Gastroesophageal sphincter (tissue), 3 donors: ENCODE data around the gene RAB6A.

Source experiments
- CTCF ChIP-seq, 4 experiments: fragments of 200-600 bp in 2 of 4; fragments of 450-650 bp in 2 of 4; sonication (generic) in 1 of 4; IDR thresholded peaks; one replicate each; pipeline ENCODE4 v1.5.1; 2017 to 2019; ENCODE audit warnings: antibody characterized with exemption in 4 of 4, mild to moderate bottlenecking in 2 of 4, moderate library complexity in 2 of 4
- POLR2A ChIP-seq, 2 donors: fragments of 450-650 bp; IDR thresholded peaks; one replicate each; pipeline ENCODE4 v1.6.1; 2017; ENCODE audit warnings: antibody characterized with exemption in 2 of 2, mild to moderate bottlenecking in 2 of 2, moderate library complexity in 1 of 2

- TF ChIP-seq CTCF (IDR thresholded peaks at IDR 0.05) (no peak), POLR2A (IDR thresholded peaks at IDR 0.05) (no peak)
Measured at GRCh38 chr11:73662445-73663157, 98.3 kb downstream of the RAB6A start.
